DND-41 (cell line): ENCODE results near the gene NTSR1.

ENCODE experiments used
- ATAC-seq: fragments of 200-7000 bp; cut with Tn5 transposase; 3 replicates; pipeline ENCODE4 v1.9.1; 2021; ENCODE audit warnings: low read depth; ENCODE audit not compliant: insufficient read depth
- DNase-seq: peaks from one replicate; pipeline ENCODE4 v3.0.0-alpha.2; 2020
- H2AFZ ChIP-seq: 2 replicates; pipeline ENCODE4 v1.6.0; 2012; ENCODE audit warnings: low read depth, low read length
- H3K27ac ChIP-seq: 2 replicates; pipeline ENCODE4 v1.5.1; 2012; ENCODE audit warnings: low read length, inconsistent platforms
- H3K27me3 ChIP-seq: fragments of 200-600 bp; sonication (generic); 2 replicates; pipeline ENCODE4 v1.6.0; 2012; ENCODE audit warnings: low read length, mild to moderate bottlenecking, inconsistent platforms; ENCODE audit not compliant: insufficient read depth, poor library complexity
- H3K36me3 ChIP-seq: 2 replicates; pipeline ENCODE4 v1.5.1; 2012; ENCODE audit warnings: low read length, inconsistent platforms; ENCODE audit not compliant: insufficient read depth
- H3K4me1 ChIP-seq: 2 replicates; pipeline ENCODE4 v1.5.1; 2012; ENCODE audit warnings: mild to moderate bottlenecking, low read length; ENCODE audit not compliant: insufficient read depth
- H3K4me2 ChIP-seq: 2 replicates; pipeline ENCODE4 v1.6.0; 2012; ENCODE audit warnings: mild to moderate bottlenecking, moderate library complexity, low read length, inconsistent platforms; ENCODE audit not compliant: insufficient read depth
- H3K4me3 ChIP-seq, 2 experiments: fragments of 200-600 bp in 1 of 2; shearing (Covaris generic) in 1 of 2; 2 replicates each; pipeline ENCODE4 v1.5.1; 2012 to 2016; ENCODE audit warnings: inconsistent platforms in 2 of 2, low read length in 2 of 2, mild to moderate bottlenecking in 2 of 2, low read depth in 1 of 2, moderate library complexity in 1 of 2
- H3K79me2 ChIP-seq: 2 replicates; pipeline ENCODE4 v1.6.0; 2012; ENCODE audit warnings: low read length, inconsistent platforms; ENCODE audit not compliant: insufficient read depth
- H3K9ac ChIP-seq: 2 replicates; pipeline ENCODE4 v1.6.0; 2012; ENCODE audit warnings: low read depth, mild to moderate bottlenecking, inconsistent platforms, low read length, moderate library complexity
- H3K9me3 ChIP-seq: 2 replicates; pipeline ENCODE4 v1.5.1; 2012; ENCODE audit warnings: low read length, moderate library complexity, mild to moderate bottlenecking, inconsistent platforms; ENCODE audit not compliant: insufficient read depth, severe bottlenecking
- H4K20me1 ChIP-seq: 2 replicates; pipeline ENCODE4 v1.6.0; 2012; ENCODE audit warnings: low read length; ENCODE audit not compliant: insufficient read depth
- CTCF ChIP-seq: IDR thresholded peaks from 2 replicates; pipeline ENCODE4 v1.5.1; 2012; ENCODE audit warnings: borderline replicate concordance, low read length, moderate library complexity, mild to moderate bottlenecking; ENCODE audit not compliant: poor library complexity, severe bottlenecking; ENCODE audit errors: extremely low read depth
- EZH2 ChIP-seq: IDR thresholded peaks from 3 replicates; pipeline ENCODE4 v1.6.1; 2012; ENCODE audit warnings: borderline replicate concordance, low read depth, mild to moderate bottlenecking, moderate library complexity, low read length, inconsistent platforms; ENCODE audit not compliant: severe bottlenecking

NTSR1 gene

GRCh38 chr20:62701161-62702012 lies 7.2 kb upstream of the NTSR1 start:
- peaks cover 26% of the 10 kb centered on the region; the same call in 1 of the 2 replicates for H4K20me1 ChIP-seq
- peaks cover 9% of the 10 kb centered on the region for H3K27me3 ChIP-seq
- no peak overlapping the region for H3K4me2 ChIP-seq
- H3K4me1 ChIP-seq, result no peaks in the 10 kb centered on the region
- DNase-seq (no peak), ATAC-seq (no peak)
- no peak overlapping the region for H3K27ac ChIP-seq
- H3K4me3 ChIP-seq, result no peak overlapping the region
- TF ChIP-seq EZH2, result no peak
- no peak for TF ChIP-seq CTCF
- no peak overlapping the region for H2AFZ ChIP-seq
- no peak overlapping the region for H3K9ac ChIP-seq
- no peaks in the 10 kb centered on the region for H3K79me2 ChIP-seq
- no peaks in the 10 kb centered on the region for H3K9me3 ChIP-seq
- H3K36me3 ChIP-seq, result no peaks in the 10 kb centered on the region

GRCh38 chr20:62702013-62702300 lies 6.7 kb upstream of the NTSR1 start:
- Histone ChIP-seq H3K4me3 (no peak overlapping the region), H4K20me1 (peaks cover 26% of the 10 kb centered on the region; the same call in 1 of the 2 replicates), H2AFZ (no peak overlapping the region), H3K36me3 (no peaks in the 10 kb centered on the region), H3K27ac (no peak overlapping the region), H3K79me2 (no peaks in the 10 kb centered on the region), H3K9me3 (no peaks in the 10 kb centered on the region), H3K9ac (no peak overlapping the region), H3K27me3 (peaks cover 9% of the 10 kb centered on the region), H3K4me1 (no peaks in the 10 kb centered on the region), H3K4me2 (no peak overlapping the region)
- no peak for ATAC-seq
- TF ChIP-seq EZH2 (no peak), CTCF (no peak)
- no peak for DNase-seq

GRCh38 chr20:62702895-62703852 lies 5.5 kb upstream of the NTSR1 start:
- no peaks in the 10 kb centered on the region for H3K9me3 ChIP-seq
- H3K4me2 ChIP-seq, result no peak overlapping the region
- H3K4me1 ChIP-seq, result no peaks in the 10 kb centered on the region
- ATAC-seq (no peak), DNase-seq (no peak)
- H2AFZ ChIP-seq, result no peak overlapping the region
- H3K27me3 ChIP-seq, result peaks cover 9% of the 10 kb centered on the region
- H3K36me3 ChIP-seq, result no peaks in the 10 kb centered on the region
- TF ChIP-seq CTCF (no peak), EZH2 (no peak)
- H4K20me1 ChIP-seq, result peaks cover 27% of the 10 kb centered on the region; the same call in 1 of the 2 replicates
- H3K27ac ChIP-seq, result no peak overlapping the region
- no peak overlapping the region for H3K4me3 ChIP-seq
- H3K79me2 ChIP-seq, result no peaks in the 10 kb centered on the region
- H3K9ac ChIP-seq, result no peak overlapping the region
